HepG2 (cell line): Measurements from ENCODE around the gene SLC4A7. TPM values are rescaled to one million over a fixed set of nuclear protein-coding genes. Genes with fewer than 3 reads are reported as not detected.

Experiments
- ATAC-seq: fragments of 200-7000 bp; cut with Tn5 transposase; 3 replicates; pipeline ENCODE4 v1.9.1; 2020; ENCODE audit warnings: mild to moderate bottlenecking, moderate library complexity
- BruUV-seq: library from RNA; stranded (reverse); fragments of 400-500 nt; replicated peaks from 2 replicates; lab custom pipeline; 2021; lab: Mats Ljungman, UMichigan
- CTCF ChIA-PET: fragments of 300-600 bp; formaldehyde crosslinking; extraction: SDS; loops from one replicate; lab custom pipeline; 2021; ENCODE audit warnings: low total read pairs, inconsistent platforms, low intra/inter-chr PET ratio; lab: Yijun Ruan, JAX
- POLR2A ChIA-PET: fragments of 350-600 bp; sonication (Branson Sonifier 250); formaldehyde crosslinking; loops from one replicate; lab custom pipeline; 2020; ENCODE audit warnings: antibody characterized with exemption, inconsistent platforms; lab: Yijun Ruan, JAX
- DNase-seq: peaks from one replicate; pipeline ENCODE4 v3.0.0-alpha.2; 2015; ENCODE audit warnings: low spot score
- FAIRE-seq: peaks from 3 replicates; lab custom pipeline; 2011; peaks lifted over from hg19 to GRCh38; lab: Jason Lieb, UNC
- H2AFZ ChIP-seq: one replicate; pipeline ENCODE4 v1.6.1; 2011; ENCODE audit warnings: low read length, inconsistent platforms
- H3K27ac ChIP-seq: fragments of 300-600 bp; 3 replicates; pipeline ENCODE4 v1.8.0; 2011; ENCODE audit warnings: mixed run types, mild to moderate bottlenecking, mixed read lengths, low read length, inconsistent platforms; ENCODE audit not compliant: insufficient read depth; ENCODE audit errors: extremely low read length
- H3K27me3 ChIP-seq, 2 experiments: fragments of 200-600 bp in 1 of 2; 2 replicates in 1 of 2; 3 replicates in 1 of 2; pipeline versions ENCODE4 v1.6.0 to v1.8.0; 2011; ENCODE audit warnings: low read length in 2 of 2, mild to moderate bottlenecking in 2 of 2, moderate library complexity in 2 of 2, inconsistent platforms in 1 of 2; ENCODE audit not compliant: insufficient read depth in 2 of 2, control insufficient read depth in 1 of 2
- H3K36me3 ChIP-seq, 2 experiments: fragments of 200-600 bp in 1 of 2; replicated peaks in 1 of 2; 2 replicates in 1 of 2; 3 replicates in 1 of 2; pipeline versions ENCODE4 v1.5.1 to v1.8.0; 2011; ENCODE audit warnings: low read length in 2 of 2, inconsistent platforms in 1 of 2; ENCODE audit not compliant: insufficient read depth in 2 of 2, control insufficient read depth in 1 of 2
- H3K4me1 ChIP-seq: 2 replicates; pipeline ENCODE4 v1.5.1; 2012; ENCODE audit warnings: low read length, inconsistent platforms; ENCODE audit not compliant: insufficient read depth
- H3K4me2 ChIP-seq: 2 replicates; pipeline ENCODE4 v1.6.0; 2011; ENCODE audit warnings: low read depth, low read length, inconsistent platforms
- H3K4me3 ChIP-seq, 3 experiments: fragments of 200-600 bp in 1 of 3; sonication (generic), shearing (Covaris generic) in 1 of 3; replicated peaks in 1 of 3; 2 replicates each; pipeline ENCODE4 v1.5.1; 2011 to 2016; ENCODE audit warnings: low read length in 3 of 3, inconsistent platforms in 2 of 3, low read depth in 2 of 3, mild to moderate bottlenecking in 2 of 3, control low read depth in 1 of 3, mixed read lengths in 1 of 3; ENCODE audit not compliant: insufficient read depth in 1 of 3
- H3K79me2 ChIP-seq: one replicate; pipeline ENCODE4 v1.6.1; 2011; ENCODE audit warnings: low read length, inconsistent platforms; ENCODE audit not compliant: insufficient read depth
- H3K9ac ChIP-seq: 2 replicates; pipeline ENCODE4 v1.6.0; 2011; ENCODE audit warnings: mild to moderate bottlenecking, low read depth, low read length, inconsistent platforms; ENCODE audit not compliant: insufficient read depth
- H3K9me3 ChIP-seq: 2 replicates; pipeline ENCODE4 v1.5.1; 2012; ENCODE audit warnings: mild to moderate bottlenecking, low read length
- H4K20me1 ChIP-seq: 2 replicates; pipeline ENCODE4 v1.6.0; 2011; ENCODE audit warnings: inconsistent platforms, mild to moderate bottlenecking, low read length, moderate library complexity; ENCODE audit not compliant: insufficient read depth
- MAFF ChIP-seq: IDR thresholded peaks from 2 replicates; pipeline ENCODE4 v1.6.1; 2011; ENCODE audit warnings: low read depth, low read length, improper control_type of control experiment
- MAFK ChIP-seq, 2 experiments: IDR thresholded peaks in 1 of 2; conservative IDR thresholded peaks in 1 of 2; 2 replicates each; pipeline ENCODE4 v1.6.1; 2011; ENCODE audit warnings: improper control_type of control experiment in 2 of 2, low read length in 2 of 2
- SKI ChIP-seq: fragments of 450-650 bp; IDR thresholded peaks from one replicate; pipeline ENCODE4 v1.6.1; 2018; ENCODE audit warnings: mild to moderate bottlenecking; ENCODE audit not compliant: partially characterized antibody
- SPEN ChIP-seq: sonication (generic); formaldehyde crosslinking; IDR thresholded peaks from 2 replicates; pipeline ENCODE4 v1.5.1; 2020; ENCODE audit warnings: low read depth, mild to moderate bottlenecking, missing genetic modification reagents
- ZNF547 ChIP-seq: sonication (generic); formaldehyde crosslinking; IDR thresholded peaks from 2 replicates; pipeline ENCODE4 v1.5.1; 2020; ENCODE audit warnings: mild to moderate bottlenecking, missing genetic modification reagents
- WGBS: methylation state at CpG from one replicate; pipeline ENCODE4 v1.1.6; 2017; ENCODE audit warnings: low lambda C conversion rate; 5-methylcytosine and 5-hydroxymethylcytosine counted together
- in situ Hi-C: cut with HindIII; loops from 2 replicates; pipeline ENCODE4 v1.10.0; 2017; ENCODE audit warnings: low pct_unique_long_range_greater_than_20kb; ENCODE audit not compliant: extremely low pct_ligation_motif_present
- intact Hi-C: fragments of 100-400 bp; cut with micrococcal nuclease; formaldehyde crosslinking; loops from one replicate; pipeline ENCODE4 v1.10.0; 2022; ENCODE audit not compliant: unreplicated experiment
- polyA plus RNA-seq, 8 experiments: library from polyadenylated mRNA; depleted of rRNA in 3 of 8; stranded (reverse) in 7 of 8; unstranded in 1 of 8; fragments of >200 nt; fragmentation: Illumina TruSeq in 4 of 8; extraction: Trizol in 4 of 8; gene quantifications; 2 replicates each; pipeline versions ENCODE4 v1.2.1 to v1.2.3, GENCODE V29; 2011 to 2016; ENCODE audit warnings: low read depth in 4 of 8, missing spikeins in 1 of 8, mixed read lengths in 1 of 8; ENCODE audit not compliant: insufficient read depth in 1 of 8
- total RNA-seq, 5 experiments: library from RNA; depleted of rRNA; stranded (reverse); fragments of >200 nt; fragmentation: Illumina TruSeq; extraction: Trizol; gene quantifications; 2 replicates each; pipeline ENCODE4 v1.2.3, GENCODE V29; 2016; ENCODE audit warnings: low read depth in 1 of 5
- TF ChIP-seq, protein P1 (sequence below), 2 experiments: sonication (generic) in 1 of 2; formaldehyde crosslinking in 1 of 2; IDR thresholded peaks; 2 replicates each; pipeline versions ENCODE4 v1.5.1 to v1.6.1; 2011 to 2020; ENCODE audit warnings: borderline replicate concordance in 1 of 2, low read depth in 1 of 2, low read length in 1 of 2, mild to moderate bottlenecking in 1 of 2, missing genetic modification reagents in 1 of 2, moderate library complexity in 1 of 2

Gene SLC4A7
- total and polyA plus RNA-seq, 2 of the 13 experiments (the other 11 are each of a cell fraction or from before 2014, with no cell fraction given) = 16.4 to 43.8 TPM

DNA sequence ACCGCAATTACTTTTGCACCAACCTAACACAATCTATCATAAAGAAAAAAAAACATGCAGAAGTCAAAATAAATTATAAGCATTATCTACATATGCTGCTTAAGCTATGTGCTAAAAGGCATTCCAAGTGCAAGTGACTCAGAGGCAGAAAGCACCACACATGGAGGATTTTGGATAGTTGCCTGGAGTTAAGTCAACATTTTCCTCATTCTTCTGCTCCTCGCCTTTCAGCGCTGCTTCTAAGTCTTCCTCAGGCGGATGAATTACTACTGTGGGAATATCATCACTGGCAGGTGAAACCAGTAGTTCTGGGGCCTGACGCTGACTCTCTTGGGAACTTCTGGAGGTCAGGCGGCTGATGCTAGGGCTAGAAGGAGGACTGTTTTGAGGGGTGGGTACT, 53.1 kb downstream of the SLC4A7 start (continued):
- TF ChIP-seq, protein P1, sequence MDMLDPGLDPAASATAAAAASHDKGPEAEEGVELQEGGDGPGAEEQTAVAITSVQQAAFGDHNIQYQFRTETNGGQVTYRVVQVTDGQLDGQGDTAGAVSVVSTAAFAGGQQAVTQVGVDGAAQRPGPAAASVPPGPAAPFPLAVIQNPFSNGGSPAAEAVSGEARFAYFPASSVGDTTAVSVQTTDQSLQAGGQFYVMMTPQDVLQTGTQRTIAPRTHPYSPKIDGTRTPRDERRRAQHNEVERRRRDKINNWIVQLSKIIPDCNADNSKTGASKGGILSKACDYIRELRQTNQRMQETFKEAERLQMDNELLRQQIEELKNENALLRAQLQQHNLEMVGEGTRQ (IDR thresholded peaks at IDR 0.05; ENCODE audit: low read depth, low read length) = no peak
- TF ChIP-seq, protein P1 (CRISPR knock-in tag; IDR thresholded peaks at IDR 0.05; ENCODE audit: borderline replicate concordance) = no peak
- TF ChIP-seq SPEN (CRISPR knock-in tag) = no peak

GRCh38 chr3:27429909-27430308, 54.3 kb downstream of the SLC4A7 start:
- no peak for DNase-seq
- H3K4me1 ChIP-seq = no peaks in the 10 kb centered on the region
- no peak for ATAC-seq
- H3K79me2 ChIP-seq = no peaks in the 10 kb centered on the region
- H4K20me1 ChIP-seq = no peaks in the 10 kb centered on the region
- ChIA-PET CTCF (no interaction called here), POLR2A (no interaction called here)
- H3K27me3 ChIP-seq = no peaks in the 10 kb centered on the region
- 92% methylated on average over 2 of the region's 2 CpGs for WGBS
- peaks cover 14 to 36% of the 10 kb centered on the region in 2 experiments for H3K36me3 ChIP-seq
- intact Hi-C loops = no loop called here
- no peak overlapping the region for H3K4me2 ChIP-seq
- no peaks in the 10 kb centered on the region for H3K9me3 ChIP-seq
- H3K27ac ChIP-seq = no peak overlapping the region
- H3K9ac ChIP-seq = no peak overlapping the region
- TF ChIP-seq MAFK (conservative IDR thresholded peaks at IDR 0.05 in 1 of 2, IDR thresholded peaks at IDR 0.05 in 1 of 2; ENCODE audit: low read length in 2 of 2) = peak; percentile 76 to 85
- no peak for TF ChIP-seq ZNF547 (CRISPR knock-in tag)
- peak; percentile 78 for TF ChIP-seq MAFF
- TF ChIP-seq SKI = no peak
- H3K4me3 ChIP-seq = no peak overlapping the region
- FAIRE-seq = no peak
- in situ Hi-C loops = no loop called here
- H2AFZ ChIP-seq = no peak overlapping the region
- BruUV-seq = no TSS peak
